Activated CD4-positive, alpha-beta T cell treated with anti-CD3 and anti-CD28 coated beads for 36 hours (primary cell): ENCODE measurements around the gene TTPAL. TPM values are rescaled to one million over a fixed set of nuclear protein-coding genes. Genes with fewer than 3 reads are reported as not detected.
A peak's percentile ranks its signal among the peaks of the same experiment; 100 is the strongest.
"Not testable (repeated sequence)": the region's sequence is repeated elsewhere in the genome, so short reads cannot be mapped to it uniquely, and the experiment has no call there.

Experiments used
- ATAC-seq: fragments of 200-7000 bp; cut with Tn5 transposase; one replicate; pipeline ENCODE4 v1.10.0; 2021; ENCODE audit warnings: mild to moderate bottlenecking, moderate library complexity
- CTCF ChIA-PET: fragments of 350-600 bp; sonication (Branson Sonifier 250); formaldehyde crosslinking; loops from one replicate; lab custom pipeline; 2021; ENCODE audit warnings: antibody characterized with exemption; lab: Charles Lee
- POLR2A ChIA-PET: fragments of 350-600 bp; sonication (Branson Sonifier 250); formaldehyde crosslinking; loops from one replicate; lab custom pipeline; 2021; ENCODE audit warnings: antibody characterized with exemption, inconsistent platforms; lab: Charles Lee
- DNase-seq: peaks from one replicate; pipeline ENCODE4 v3.0.0-alpha.2; 2020
- H3K27ac Mint-ChIP-seq: one replicate; pipeline ENCODE4 v1.8.0; 2021; ENCODE audit warnings: mixed read lengths
- H3K27me3 Mint-ChIP-seq: one replicate; pipeline ENCODE4 v1.8.0; 2021; ENCODE audit warnings: mixed read lengths
- H3K36me3 Mint-ChIP-seq: one replicate; pipeline ENCODE4 v1.8.0; 2021; ENCODE audit warnings: low read depth, mixed read lengths
- H3K4me1 Mint-ChIP-seq: one replicate; pipeline ENCODE4 v1.8.0; 2021; ENCODE audit warnings: mixed read lengths
- H3K4me3 Mint-ChIP-seq: one replicate; pipeline ENCODE4 v1.8.0; 2021; ENCODE audit warnings: mild to moderate bottlenecking, moderate library complexity, mixed read lengths
- H3K9me3 Mint-ChIP-seq: one replicate; pipeline ENCODE4 v1.8.0; 2021; ENCODE audit warnings: low read depth, mixed read lengths
- intact Hi-C, 2 experiments: fragments of 100-400 bp; cut with DNase I in 1 of 2; cut with micrococcal nuclease in 1 of 2; formaldehyde crosslinking; loops; one replicate each; pipeline versions ENCODE4 v1.14.2 to v1.15.1; 2022 to 2024; cut with DNase I, micrococcal nuclease
- total RNA-seq, 2 experiments: library from RNA; stranded (reverse); gene quantifications; one replicate each; pipeline ENCODE4 v1.2.3, GENCODE V29; 2021

The TTPAL gene
- total RNA-seq, 2 experiments from 2014 or later: 18.3 to 21.5 TPM

GRCh38 chr20:44472283-44472682 is 3.4 kb upstream of the TTPAL start:
- DNase-seq, H3K36me3 Mint-ChIP-seq, H3K27ac Mint-ChIP-seq, H3K4me3 Mint-ChIP-seq, POLR2A ChIA-PET, intact Hi-C loops, H3K27me3 Mint-ChIP-seq, CTCF ChIA-PET, ATAC-seq, H3K9me3 Mint-ChIP-seq: not testable (repeated sequence)
- peaks cover 18% of the 10 kb centered on the region for H3K4me1 Mint-ChIP-seq

GRCh38 chr20:44475372-44475693 is 341 bp upstream of the TTPAL start:
- Mint-ChIP-seq H3K9me3 (no peaks in the 10 kb centered on the region), H3K27ac (peak overlapping the region; percentile 97), H3K4me3 (peak overlapping the region; percentile 91), H3K36me3 (no peaks in the 10 kb centered on the region), H3K4me1 (peaks cover 22% of the 10 kb centered on the region), H3K27me3 (no peaks in the 10 kb centered on the region)
- no peak for ATAC-seq
- intact Hi-C loops: loop anchor here (1.0 to 5.0 kb wide), 11 partner anchors 47 to 885 kb away; partner anchors contain the start of genes ADA (in 1 of the 2), FITM2 (in 1 of the 2), IFT52 (in 1 of the 2) and OSER1 (in 1 of the 2)
- CTCF ChIA-PET: interaction anchor here (0.6 to 1.6 kb wide), 9 partner anchors 12 to 257 kb away, joined by 3 to 7 read pairs (median 3); no protein-coding TSS in a partner anchor
- no peak for DNase-seq
- POLR2A ChIA-PET: no interaction called here

- ChIA-PET CTCF (interaction anchor here (0.7 kb wide), 1 partner anchor 466 kb away, joined by 3 read pairs; no protein-coding TSS in a partner anchor), POLR2A (no interaction called here)
- peak overlapping the region; percentile 91 for H3K4me3 Mint-ChIP-seq
- H3K9me3 Mint-ChIP-seq: no peaks in the 10 kb centered on the region
- peaks cover 22% of the 10 kb centered on the region for H3K4me1 Mint-ChIP-seq
- H3K27ac Mint-ChIP-seq: no peak overlapping the region
- DNase-seq (no peak), ATAC-seq (no peak)
- intact Hi-C loops: loop anchor here (5.0 kb wide), 3 partner anchors 135 to 260 kb away; no protein-coding TSS in a partner anchor
- H3K27me3 Mint-ChIP-seq: no peaks in the 10 kb centered on the region
- H3K36me3 Mint-ChIP-seq: peaks cover 18% of the 10 kb centered on the region
Observed at GRCh38 chr20:44477151-44477550, 1.5 kb downstream of the TTPAL start.

- H3K36me3 Mint-ChIP-seq: peaks cover 22% of the 10 kb centered on the region
- H3K27ac Mint-ChIP-seq: peak overlapping the region; percentile 32
- H3K9me3 Mint-ChIP-seq: no peaks in the 10 kb centered on the region
- H3K4me3 Mint-ChIP-seq: no peak overlapping the region
- DNase-seq (no peak), ATAC-seq (no peak)
- H3K27me3 Mint-ChIP-seq: no peaks in the 10 kb centered on the region
- CTCF ChIA-PET: no interaction called here
- POLR2A ChIA-PET: no interaction called here
- peaks cover 22% of the 10 kb centered on the region for H3K4me1 Mint-ChIP-seq
- intact Hi-C loops: loop anchor here (5.0 kb wide), 3 partner anchors 134 to 261 kb away; no protein-coding TSS in a partner anchor
Observed at GRCh38 chr20:44478206-44478605, 2.5 kb downstream of the TTPAL start.

GRCh38 chr20:44479643-44480042 is 4.0 kb downstream of the TTPAL start:
- Mint-ChIP-seq H3K36me3 (peaks cover 31% of the 10 kb centered on the region), H3K4me3 (no peak overlapping the region), H3K27ac (no peak overlapping the region), H3K9me3 (no peaks in the 10 kb centered on the region), H3K27me3 (no peaks in the 10 kb centered on the region), H3K4me1 (peaks cover 22% of the 10 kb centered on the region)
- ChIA-PET POLR2A (no interaction called here), CTCF (interaction anchor here (1.1 kb wide), 1 partner anchor 91 kb away, joined by 3 read pairs; no protein-coding TSS in a partner anchor)
- DNase-seq (no peak), ATAC-seq (no peak)
- intact Hi-C loops: loop anchor here (5.0 kb wide), 3 partner anchors 133 to 262 kb away; no protein-coding TSS in a partner anchor

GRCh38 chr20:44480097-44480496 is 4.4 kb downstream of the TTPAL start:
- Mint-ChIP-seq H3K27me3 (no peaks in the 10 kb centered on the region), H3K36me3 (peaks cover 34% of the 10 kb centered on the region), H3K9me3 (no peaks in the 10 kb centered on the region), H3K4me3 (no peak overlapping the region), H3K27ac (no peak overlapping the region), H3K4me1 (peaks cover 19% of the 10 kb centered on the region)
- no peak for ATAC-seq
- DNase-seq: no peak
- ChIA-PET CTCF (interaction anchor here (1.1 kb wide), 1 partner anchor 91 kb away, joined by 3 read pairs; no protein-coding TSS in a partner anchor), POLR2A (no interaction called here)
- intact Hi-C loops: no loop called here

GRCh38 chr20:44481719-44482416 is 6.2 kb downstream of the TTPAL start:
- H3K27me3 Mint-ChIP-seq: no peaks in the 10 kb centered on the region
- intact Hi-C loops: no loop called here
- POLR2A ChIA-PET: no interaction called here
- peak overlapping the region; percentile 12 for H3K27ac Mint-ChIP-seq
- H3K4me3 Mint-ChIP-seq: no peak overlapping the region
- H3K36me3 Mint-ChIP-seq: peaks cover 46% of the 10 kb centered on the region
- no peak for DNase-seq
- H3K9me3 Mint-ChIP-seq: no peaks in the 10 kb centered on the region
- CTCF ChIA-PET: no interaction called here
- ATAC-seq: no peak
- H3K4me1 Mint-ChIP-seq: peaks cover 10% of the 10 kb centered on the region

- Mint-ChIP-seq H3K9me3 (no peaks in the 10 kb centered on the region), H3K36me3 (peaks cover 47% of the 10 kb centered on the region), H3K27ac (no peak overlapping the region), H3K4me3 (no peak overlapping the region), H3K4me1 (peaks cover 5% of the 10 kb centered on the region), H3K27me3 (no peaks in the 10 kb centered on the region)
- CTCF ChIA-PET: interaction anchor here (1.4 kb wide), 1 partner anchor 24 kb away, joined by 4 read pairs; no protein-coding TSS in a partner anchor
- POLR2A ChIA-PET: no interaction called here
- DNase-seq (no peak), ATAC-seq (no peak)
- intact Hi-C loops: no loop called here
Observed at GRCh38 chr20:44483112-44483511, 7.4 kb downstream of the TTPAL start.

- H3K4me3 Mint-ChIP-seq: no peak overlapping the region
- peaks cover 12% of the 10 kb centered on the region for H3K4me1 Mint-ChIP-seq
- CTCF ChIA-PET: no interaction called here
- H3K36me3 Mint-ChIP-seq: peaks cover 66% of the 10 kb centered on the region
- intact Hi-C loops: no loop called here
- H3K9me3 Mint-ChIP-seq: no peaks in the 10 kb centered on the region
- peak overlapping the region; percentile 59 for H3K27ac Mint-ChIP-seq
- no peaks in the 10 kb centered on the region for H3K27me3 Mint-ChIP-seq
- ATAC-seq: peak; percentile 80
- POLR2A ChIA-PET: interaction anchor here (0.6 kb wide), 1 partner anchor 161 kb away, joined by 4 read pairs; no protein-coding TSS in a partner anchor
- no peak for DNase-seq
Observed at GRCh38 chr20:44485078-44485829, 9.6 kb downstream of the TTPAL start.

GRCh38 chr20:44485830-44486198 is 10.1 kb downstream of the TTPAL start:
- Mint-ChIP-seq H3K27ac (no peak overlapping the region), H3K4me3 (no peak overlapping the region), H3K27me3 (no peaks in the 10 kb centered on the region), H3K9me3 (no peaks in the 10 kb centered on the region), H3K4me1 (peaks cover 15% of the 10 kb centered on the region), H3K36me3 (peaks cover 63% of the 10 kb centered on the region)
- CTCF ChIA-PET: no interaction called here
- ATAC-seq: no peak
- intact Hi-C loops: no loop called here
- POLR2A ChIA-PET: interaction anchor here (0.6 kb wide), 1 partner anchor 161 kb away, joined by 4 read pairs; no protein-coding TSS in a partner anchor
- no peak for DNase-seq

- peaks cover 52% of the 10 kb centered on the region for H3K36me3 Mint-ChIP-seq
- DNase-seq: no peak
- intact Hi-C loops: no loop called here
- H3K27me3 Mint-ChIP-seq: no peaks in the 10 kb centered on the region
- peaks cover 21% of the 10 kb centered on the region for H3K4me1 Mint-ChIP-seq
- POLR2A ChIA-PET: no interaction called here
- no peaks in the 10 kb centered on the region for H3K9me3 Mint-ChIP-seq
- H3K27ac Mint-ChIP-seq: peak overlapping the region; percentile 48
- ATAC-seq: no peak
- CTCF ChIA-PET: interaction anchor here (1.0 kb wide), 1 partner anchor 104 kb away, joined by 3 read pairs; no protein-coding TSS in a partner anchor
- H3K4me3 Mint-ChIP-seq: no peak overlapping the region
Observed at GRCh38 chr20:44488551-44488950, 12.9 kb downstream of the TTPAL start.
